SK-N-SH treated with all-trans-retinoic acid at 6 μM for 48 hours (cell line): ENCODE measurements around the gene EIF4G1.

ENCODE experiments used
- CREB5 ChIP-seq: fragments of 250-450 bp; sonication (Bioruptor Pico); IDR thresholded peaks from 2 replicates; pipeline ENCODE4 v1.5.1; 2020; ENCODE audit warnings: low read depth, mild to moderate bottlenecking, moderate library complexity
- RARB ChIP-seq: fragments of 250-450 bp; sonication (Bioruptor Pico); IDR thresholded peaks from 2 replicates; pipeline ENCODE4 v1.8.0; 2021; ENCODE audit warnings: mild to moderate bottlenecking, moderate library complexity
- TCF4 ChIP-seq: fragments of 250-450 bp; sonication (Bioruptor Pico); IDR thresholded peaks from 2 replicates; pipeline ENCODE4 v1.8.0; 2021; ENCODE audit warnings: mild to moderate bottlenecking, moderate library complexity, borderline replicate concordance
- ZFP3 ChIP-seq: fragments of 250-450 bp; sonication (Bioruptor Pico); IDR thresholded peaks from 2 replicates; pipeline ENCODE4 v1.5.0; 2020; ENCODE audit warnings: mild to moderate bottlenecking, moderate library complexity

DNA sequence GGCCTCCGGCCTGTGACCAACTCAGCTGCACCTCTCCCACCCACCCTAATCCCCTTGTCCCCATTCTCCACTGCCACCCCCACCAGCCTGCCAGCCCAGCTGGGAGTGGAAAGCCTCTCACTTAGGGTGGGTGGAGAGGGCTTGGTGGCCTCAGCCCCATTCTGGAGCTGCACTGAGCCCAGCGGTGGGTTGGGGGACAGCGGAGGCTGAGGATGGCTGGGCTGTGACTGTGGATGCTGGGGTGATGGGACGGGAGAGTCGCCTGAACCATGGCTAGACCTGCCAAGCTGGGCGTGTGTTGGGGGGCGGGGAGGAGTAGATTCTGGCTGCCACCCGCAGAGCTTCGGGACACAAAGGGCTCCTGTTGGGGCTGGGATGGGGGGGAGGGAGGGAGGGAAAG, 45.2 kb downstream of the EIF4G1 start:
- TF ChIP-seq ZFP3 (CRISPR knock-in tag) (no peak), CREB5 (CRISPR knock-in tag) (no peak), RARB (no peak), TCF4 (CRISPR knock-in tag) (no peak)
